ENCODE measurements around the gene MYO1H.

DNA sequence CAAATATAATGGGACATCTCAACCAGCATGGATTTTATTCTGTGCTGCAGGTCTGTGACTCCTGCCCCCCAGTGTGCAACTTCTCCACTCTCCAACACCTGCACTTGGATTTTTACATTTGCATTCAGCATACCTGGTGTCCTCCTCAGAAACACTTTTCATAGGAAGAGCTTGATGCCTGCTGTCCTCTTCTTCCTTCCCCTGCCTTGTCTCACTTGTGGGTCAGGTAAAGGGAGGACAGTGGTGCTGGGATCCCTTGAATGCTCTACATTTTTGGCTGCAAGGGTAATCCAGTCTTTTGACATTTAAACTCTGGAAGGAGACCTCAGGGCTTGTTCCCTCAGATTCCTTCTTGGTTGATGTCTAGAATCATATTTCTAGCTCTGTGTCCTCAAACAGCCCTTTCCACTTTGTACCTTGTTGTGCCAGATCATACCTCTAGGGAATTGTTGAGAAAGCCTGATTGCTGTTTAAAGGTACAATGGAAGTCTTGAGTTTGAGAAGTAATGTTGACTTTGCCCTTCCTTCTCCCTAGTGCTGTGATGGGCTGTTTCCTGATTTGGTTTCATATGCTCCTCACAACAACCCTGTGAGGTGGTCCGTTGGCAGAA, 142.4 kb downstream of the MYO1H start:
- TF ChIP-seq POLR2AphosphoS5 (IDR thresholded peaks at IDR 0.05; ENCODE audit: low read depth, low read length) (no peak), SRF (IDR thresholded peaks at IDR 0.05; ENCODE audit: low read depth) (no peak), CEBPB (IDR thresholded peaks at IDR 0.05; ENCODE audit: low read depth) (no peak)
- TF ChIP-seq, protein P1, sequence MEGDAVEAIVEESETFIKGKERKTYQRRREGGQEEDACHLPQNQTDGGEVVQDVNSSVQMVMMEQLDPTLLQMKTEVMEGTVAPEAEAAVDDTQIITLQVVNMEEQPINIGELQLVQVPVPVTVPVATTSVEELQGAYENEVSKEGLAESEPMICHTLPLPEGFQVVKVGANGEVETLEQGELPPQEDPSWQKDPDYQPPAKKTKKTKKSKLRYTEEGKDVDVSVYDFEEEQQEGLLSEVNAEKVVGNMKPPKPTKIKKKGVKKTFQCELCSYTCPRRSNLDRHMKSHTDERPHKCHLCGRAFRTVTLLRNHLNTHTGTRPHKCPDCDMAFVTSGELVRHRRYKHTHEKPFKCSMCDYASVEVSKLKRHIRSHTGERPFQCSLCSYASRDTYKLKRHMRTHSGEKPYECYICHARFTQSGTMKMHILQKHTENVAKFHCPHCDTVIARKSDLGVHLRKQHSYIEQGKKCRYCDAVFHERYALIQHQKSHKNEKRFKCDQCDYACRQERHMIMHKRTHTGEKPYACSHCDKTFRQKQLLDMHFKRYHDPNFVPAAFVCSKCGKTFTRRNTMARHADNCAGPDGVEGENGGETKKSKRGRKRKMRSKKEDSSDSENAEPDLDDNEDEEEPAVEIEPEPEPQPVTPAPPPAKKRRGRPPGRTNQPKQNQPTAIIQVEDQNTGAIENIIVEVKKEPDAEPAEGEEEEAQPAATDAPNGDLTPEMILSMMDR (IDR thresholded peaks at IDR 0.05 in 2 of 3, conservative IDR thresholded peaks at IDR 0.05 in 1 of 3; ENCODE audit: borderline replicate concordance in 1 of 3, insufficient read depth in 1 of 3, low read depth in 2 of 3, low read length in 2 of 3), result no peak

Measured in HCT116 (cell line).